ENCODE measurements around the gene SPRYD3. TPM values are rescaled to one million over a fixed set of nuclear protein-coding genes. Genes with fewer than 3 reads are reported as not detected.

SPRYD3 gene
- total RNA-seq, 3 donors from 2014 or later: 31.8 to 45.8 (median 36.3) TPM

DNA sequence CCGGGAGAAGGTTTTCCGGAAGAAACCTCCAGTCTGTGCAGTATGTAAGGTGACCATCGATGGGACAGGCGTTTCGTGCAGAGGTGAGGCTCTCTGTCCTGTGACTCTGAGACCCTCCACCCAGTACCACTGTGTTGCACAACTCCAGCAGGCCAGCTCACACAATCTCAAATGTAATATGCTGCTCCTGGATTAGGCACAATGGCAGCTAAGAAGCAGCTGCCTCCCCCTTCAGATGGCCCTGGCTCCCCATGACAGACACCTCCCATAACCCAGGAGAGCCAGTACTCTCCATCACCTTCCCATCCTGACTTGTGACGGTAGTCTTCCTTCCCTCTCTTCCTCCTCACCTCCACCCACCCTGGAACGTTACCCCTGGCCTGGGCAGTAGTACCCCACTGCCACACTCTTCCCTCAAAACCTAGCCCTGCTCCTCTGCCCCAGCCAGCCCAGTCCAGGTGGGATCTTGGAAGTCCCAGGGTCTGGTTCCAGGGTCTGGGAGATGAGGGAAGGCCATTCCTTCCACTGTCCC is 27.2 kb downstream of the SPRYD3 start:
- H3K27me3 ChIP-seq: no peaks in the 10 kb centered on the region
- peak overlapping the region; percentile 68 to 80 (median 78) for H3K4me3 ChIP-seq
- TF ChIP-seq POLR2A (IDR thresholded peaks at IDR 0.05) (no peak), POLR2AphosphoS5 (IDR thresholded peaks at IDR 0.05) (no peak)
- TF ChIP-seq, protein P1, sequence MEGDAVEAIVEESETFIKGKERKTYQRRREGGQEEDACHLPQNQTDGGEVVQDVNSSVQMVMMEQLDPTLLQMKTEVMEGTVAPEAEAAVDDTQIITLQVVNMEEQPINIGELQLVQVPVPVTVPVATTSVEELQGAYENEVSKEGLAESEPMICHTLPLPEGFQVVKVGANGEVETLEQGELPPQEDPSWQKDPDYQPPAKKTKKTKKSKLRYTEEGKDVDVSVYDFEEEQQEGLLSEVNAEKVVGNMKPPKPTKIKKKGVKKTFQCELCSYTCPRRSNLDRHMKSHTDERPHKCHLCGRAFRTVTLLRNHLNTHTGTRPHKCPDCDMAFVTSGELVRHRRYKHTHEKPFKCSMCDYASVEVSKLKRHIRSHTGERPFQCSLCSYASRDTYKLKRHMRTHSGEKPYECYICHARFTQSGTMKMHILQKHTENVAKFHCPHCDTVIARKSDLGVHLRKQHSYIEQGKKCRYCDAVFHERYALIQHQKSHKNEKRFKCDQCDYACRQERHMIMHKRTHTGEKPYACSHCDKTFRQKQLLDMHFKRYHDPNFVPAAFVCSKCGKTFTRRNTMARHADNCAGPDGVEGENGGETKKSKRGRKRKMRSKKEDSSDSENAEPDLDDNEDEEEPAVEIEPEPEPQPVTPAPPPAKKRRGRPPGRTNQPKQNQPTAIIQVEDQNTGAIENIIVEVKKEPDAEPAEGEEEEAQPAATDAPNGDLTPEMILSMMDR (IDR thresholded peaks at IDR 0.05): no peak
- intact Hi-C loops (cut with DNase I; ENCODE audit: low total_unique reads): no loop called here
- peak in 1 of 2 donors; percentile 20 for DNase-seq (ENCODE audit: low spot score in 2 of 2)
- peaks cover 17 to 39% of the 10 kb centered on the region in 2 donors for H3K4me1 ChIP-seq
- H3K27ac ChIP-seq: peak overlapping the region; percentile 97 to 99
- H3K36me3 ChIP-seq: no peaks in the 10 kb centered on the region
- H3K9me3 ChIP-seq: no peaks in the 10 kb centered on the region

DNA sequence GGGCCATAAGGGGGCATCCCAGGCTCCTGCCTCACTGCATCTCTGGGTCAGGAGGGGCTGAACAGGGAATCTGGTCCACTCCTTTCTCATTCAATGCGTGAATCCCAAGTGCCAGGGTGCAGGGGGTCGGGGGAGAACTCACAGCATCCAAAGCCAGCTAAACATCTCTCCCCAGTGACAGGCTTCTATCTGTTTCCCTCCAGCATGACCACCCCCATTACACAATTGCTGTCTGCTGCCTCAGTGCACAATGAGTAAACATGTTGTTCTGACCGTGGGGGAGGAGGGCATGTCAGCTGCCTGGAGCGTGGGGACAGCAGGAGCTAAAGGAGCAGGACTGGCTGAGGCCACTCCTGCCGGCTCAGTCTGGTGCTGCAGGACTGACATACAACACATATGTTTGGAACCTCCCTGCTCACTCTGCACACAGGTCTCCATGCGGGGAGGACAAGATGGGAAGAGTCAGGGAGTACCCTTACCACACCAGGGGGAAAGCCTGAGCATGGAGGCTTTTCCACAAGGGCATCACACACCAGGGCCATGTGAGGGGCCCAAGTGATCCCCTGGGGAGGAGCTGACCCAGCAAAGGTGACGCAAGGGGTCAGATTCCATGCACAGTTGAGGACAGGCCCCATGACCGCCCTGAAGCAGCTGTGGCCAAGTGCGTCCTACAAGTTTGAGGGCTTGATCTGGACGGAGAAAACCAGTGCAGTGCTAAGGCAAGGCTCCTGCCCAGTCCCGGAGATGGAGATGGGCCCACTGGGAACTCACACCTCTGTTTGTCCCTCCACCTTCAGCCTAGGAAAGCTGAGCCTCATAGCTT is 27.9 kb downstream of the SPRYD3 start:
- no peaks in the 10 kb centered on the region for H3K27me3 ChIP-seq
- H3K4me1 ChIP-seq: peaks cover 17 to 39% of the 10 kb centered on the region in 2 donors
- DNase-seq (ENCODE audit: low spot score in 2 of 2): peak in 1 of 2 donors; percentile 75
- TF ChIP-seq, protein P1 (IDR thresholded peaks at IDR 0.05): peak; percentile 44 to 68 (median 50)
- peak; percentile 11 for TF ChIP-seq POLR2A (IDR thresholded peaks at IDR 0.05)
- TF ChIP-seq POLR2AphosphoS5 (IDR thresholded peaks at IDR 0.05): peak; percentile 58 to 83 (median 72)
- peak overlapping the region; percentile 68 to 80 (median 78) for H3K4me3 ChIP-seq
- peak overlapping the region; percentile 97 to 99 for H3K27ac ChIP-seq
- H3K9me3 ChIP-seq: no peaks in the 10 kb centered on the region
- intact Hi-C loops (cut with DNase I; ENCODE audit: low total_unique reads): no loop called here
- no peaks in the 10 kb centered on the region for H3K36me3 ChIP-seq

DNA sequence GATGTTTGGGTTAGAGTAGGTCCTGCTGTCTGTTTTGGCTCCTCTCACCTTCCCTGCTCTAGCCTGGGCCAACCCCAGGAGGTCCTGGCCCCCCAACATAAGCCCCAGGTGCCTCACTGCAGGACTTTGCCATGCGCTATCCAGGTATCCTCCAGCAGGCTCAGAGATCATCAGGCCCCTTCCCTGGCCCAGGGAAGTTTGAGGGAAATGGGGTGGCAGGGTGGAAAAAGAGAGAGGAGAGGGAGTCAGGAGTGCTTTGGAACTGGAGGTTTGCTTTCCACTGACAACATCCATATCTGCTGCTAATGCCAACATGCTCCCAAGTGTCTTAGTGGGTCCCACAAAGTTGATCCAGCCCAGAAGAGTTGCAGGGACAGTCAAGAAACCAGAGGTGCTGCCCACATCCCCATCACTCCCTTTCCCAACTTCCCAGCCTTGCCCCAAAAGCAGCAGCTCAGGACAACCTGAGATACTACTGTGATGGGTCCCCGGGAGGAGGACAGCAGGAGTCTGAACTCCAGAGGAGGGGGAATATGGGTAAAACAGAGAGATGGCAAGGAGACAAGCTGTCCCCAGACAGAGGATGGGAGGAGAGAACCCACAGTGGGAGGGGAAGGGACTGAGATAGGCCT is 28.6 kb downstream of the SPRYD3 start:
- intact Hi-C loops (cut with DNase I; ENCODE audit: low total_unique reads): no loop called here
- DNase-seq (ENCODE audit: low spot score in 2 of 2): no peak
- H3K27ac ChIP-seq: peak overlapping the region; percentile 97 to 99
- no peaks in the 10 kb centered on the region for H3K9me3 ChIP-seq
- no peaks in the 10 kb centered on the region for H3K27me3 ChIP-seq
- peak overlapping the region; percentile 68 to 80 (median 78) for H3K4me3 ChIP-seq
- H3K36me3 ChIP-seq: no peaks in the 10 kb centered on the region
- TF ChIP-seq, protein P1 (IDR thresholded peaks at IDR 0.05): no peak
- TF ChIP-seq POLR2AphosphoS5 (IDR thresholded peaks at IDR 0.05): no peak
- no peak for TF ChIP-seq POLR2A (IDR thresholded peaks at IDR 0.05)
- H3K4me1 ChIP-seq: peaks cover 17 to 44% of the 10 kb centered on the region in 2 donors

DNA sequence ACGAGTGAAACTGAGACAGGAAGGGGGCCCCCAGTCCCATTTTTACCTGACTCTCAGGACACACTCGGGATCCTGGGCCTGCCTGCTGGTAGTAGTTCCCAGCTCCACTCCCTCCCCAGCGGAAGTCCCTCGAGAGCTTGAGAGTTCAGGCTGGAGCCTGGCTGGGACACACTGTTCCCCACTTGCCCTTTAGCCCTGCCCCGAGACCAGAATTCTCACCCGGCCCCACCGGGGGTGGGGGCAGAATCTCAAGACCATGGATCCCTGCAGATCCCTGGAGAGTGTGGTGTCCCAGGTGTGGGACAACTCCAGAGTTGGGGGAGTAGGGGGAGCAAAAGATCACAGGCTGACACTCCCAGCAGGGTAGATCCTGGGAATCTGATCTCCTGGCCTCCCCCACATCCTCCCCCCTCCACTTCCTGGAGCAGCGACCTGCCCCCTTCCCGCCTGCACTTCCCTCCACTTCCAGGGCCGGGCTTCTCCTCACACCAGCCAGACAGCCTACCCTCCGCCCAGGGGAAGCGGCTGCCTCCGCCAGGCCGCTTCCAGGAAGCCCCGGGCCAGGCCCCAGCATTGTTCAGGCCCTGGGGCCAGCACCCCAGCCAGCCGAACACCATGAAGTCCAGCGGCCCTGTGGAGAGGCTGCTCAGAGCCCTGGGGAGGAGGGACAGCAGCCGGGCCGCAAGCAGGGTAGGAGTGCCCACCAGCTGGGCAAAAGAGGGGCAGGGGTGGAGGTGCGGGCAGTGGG is 29.4 kb downstream of the SPRYD3 start, which contains the start of gene TNS2:
TSS of gene TNS2 (plus strand) at position 495 of the 748 bp plus-strand sequence. CDS start at position 616, 121 bp downstream.
- no peaks in the 10 kb centered on the region for H3K27me3 ChIP-seq
- intact Hi-C loops (cut with DNase I; ENCODE audit: low total_unique reads): no loop called here
- H3K9me3 ChIP-seq: no peaks in the 10 kb centered on the region
- H3K4me3 ChIP-seq: peak within 1 kb of the TSS; percentile 68 to 80 (median 78)
- TF ChIP-seq POLR2AphosphoS5 (IDR thresholded peaks at IDR 0.05): peak; percentile 34 to 86 (median 75)
- peak; percentile 70 for TF ChIP-seq POLR2A (IDR thresholded peaks at IDR 0.05)
- TF ChIP-seq, protein P1 (IDR thresholded peaks at IDR 0.05): no peak
- peaks cover 17 to 52% of the 10 kb centered on the region in 2 donors for H3K4me1 ChIP-seq
- H3K36me3 ChIP-seq: no peaks in the 10 kb centered on the region
- H3K27ac ChIP-seq: peak within 1 kb of the TSS; percentile 97 to 99
- DNase-seq (ENCODE audit: low spot score in 2 of 2): peak; percentile 65 to 69
